ENCODE measurements around the gene SPATA4.
A peak's percentile ranks its signal among the peaks of the same experiment; 100 is the strongest.
"Not testable (repeated sequence)": the region's sequence is repeated elsewhere in the genome, so short reads cannot be mapped to it uniquely, and the experiment has no call there.

SPATA4 gene

DNA sequence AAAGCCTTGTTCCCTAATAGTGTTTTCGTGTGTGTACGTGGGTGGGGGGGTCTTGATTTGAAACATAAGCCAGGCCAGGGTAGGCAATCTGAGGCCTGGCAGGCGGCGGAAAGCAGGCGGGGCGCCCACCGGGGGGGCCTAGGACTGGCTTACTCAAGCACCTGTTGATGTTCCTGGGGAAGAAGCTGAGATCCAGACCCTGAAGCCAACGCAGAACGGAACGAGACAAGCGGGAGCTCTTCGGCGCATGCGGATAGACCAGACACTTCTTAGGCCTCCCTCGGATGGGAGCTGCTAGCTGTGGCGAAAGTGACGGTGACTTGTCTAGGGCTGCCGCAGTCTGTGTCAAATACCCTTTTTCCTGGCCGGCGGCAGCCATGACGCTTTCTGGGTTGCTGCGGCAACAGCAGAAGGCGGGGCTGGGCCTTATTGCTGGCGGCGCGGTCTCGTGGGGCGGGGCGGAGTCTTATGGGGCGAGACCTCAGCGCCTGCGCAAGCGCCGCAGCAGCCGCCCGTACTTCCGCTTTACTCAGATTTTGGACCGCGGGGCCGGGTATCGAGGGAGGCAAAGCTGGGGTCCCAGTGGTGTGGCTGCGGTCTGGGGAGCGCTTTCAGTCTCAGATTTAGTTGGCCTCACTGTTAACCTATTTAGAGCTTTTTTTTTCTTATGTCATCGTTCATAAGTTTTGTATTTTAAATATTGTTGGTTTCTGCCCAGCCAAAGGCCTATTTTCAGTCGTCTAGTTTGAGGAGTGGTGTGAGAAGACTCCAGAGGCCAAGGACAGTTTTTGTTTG lies at the start of gene SPATA4:
Gene SPATA4 (minus strand): TSS at position 402 of the 795 bp plus-strand sequence. CDS start 23 bp downstream, at position 379.
- DNase-seq: peak; percentile 34

DNA sequence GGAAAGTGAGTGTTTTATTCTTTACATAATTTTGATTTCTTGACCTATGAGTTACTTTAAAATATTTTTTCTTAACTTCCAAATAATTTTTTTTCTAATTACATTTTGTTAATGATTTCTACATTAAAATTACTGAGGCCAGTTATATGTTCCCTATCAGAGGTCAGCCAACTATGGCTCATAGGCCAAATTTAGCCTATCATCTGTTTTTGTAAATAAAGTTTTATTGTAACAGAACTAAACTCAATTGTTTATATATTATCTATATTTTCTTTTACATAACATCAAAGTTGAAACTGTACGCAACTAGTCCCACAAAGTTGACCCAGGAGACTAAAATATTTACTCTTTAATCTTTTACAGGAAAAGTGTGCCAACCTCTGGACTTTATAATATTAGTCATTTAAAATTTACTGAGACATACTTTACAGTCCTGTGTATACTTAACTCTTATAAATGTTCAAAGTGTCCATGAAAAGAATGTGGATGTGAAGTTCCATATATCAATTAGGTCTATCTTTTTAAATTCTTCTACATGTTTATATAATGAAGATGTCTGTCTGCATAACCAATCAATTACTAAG lies 47.5 kb upstream of the SPATA4 start:
- DNase-seq: no peak

DNA sequence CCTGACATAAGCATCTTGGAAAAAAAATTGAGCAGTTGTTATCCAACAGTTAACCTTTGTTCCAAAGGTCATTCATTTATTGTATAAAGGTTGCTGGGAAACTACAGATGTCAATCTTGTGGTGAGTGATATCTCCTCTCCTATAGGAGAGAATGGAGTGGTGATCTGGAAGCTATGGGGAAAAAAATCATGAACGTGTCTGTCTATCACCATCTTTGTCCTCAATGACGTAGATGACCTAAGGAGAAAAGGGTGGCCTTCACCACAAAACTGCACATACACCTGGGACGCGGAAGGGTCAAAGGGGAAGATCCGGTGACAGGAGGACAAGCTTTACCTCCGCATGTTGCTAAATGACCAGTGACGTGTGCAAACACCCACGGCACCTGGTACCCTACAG lies 46.3 kb upstream of the SPATA4 start:
- DNase-seq: no peak

DNA sequence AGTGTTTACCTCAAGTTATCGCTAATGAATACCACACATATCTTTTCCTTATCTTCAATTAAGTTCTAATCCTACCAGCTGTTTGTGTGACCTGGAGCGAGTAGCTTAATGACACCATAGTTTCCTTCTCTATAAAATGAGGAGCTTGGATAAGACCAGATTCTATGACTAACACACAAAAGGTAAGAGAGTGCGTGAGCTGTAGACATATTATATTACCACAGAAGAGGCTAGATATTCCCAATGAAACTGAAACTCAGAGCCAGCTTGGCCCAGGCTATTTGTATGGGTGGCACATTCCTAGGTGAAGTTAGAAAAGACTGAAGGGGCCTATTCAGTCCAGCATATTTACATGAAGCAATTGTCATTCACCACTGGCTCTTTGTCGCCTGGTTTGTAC lies 43.4 kb upstream of the SPATA4 start:
- no peak for DNase-seq

DNA sequence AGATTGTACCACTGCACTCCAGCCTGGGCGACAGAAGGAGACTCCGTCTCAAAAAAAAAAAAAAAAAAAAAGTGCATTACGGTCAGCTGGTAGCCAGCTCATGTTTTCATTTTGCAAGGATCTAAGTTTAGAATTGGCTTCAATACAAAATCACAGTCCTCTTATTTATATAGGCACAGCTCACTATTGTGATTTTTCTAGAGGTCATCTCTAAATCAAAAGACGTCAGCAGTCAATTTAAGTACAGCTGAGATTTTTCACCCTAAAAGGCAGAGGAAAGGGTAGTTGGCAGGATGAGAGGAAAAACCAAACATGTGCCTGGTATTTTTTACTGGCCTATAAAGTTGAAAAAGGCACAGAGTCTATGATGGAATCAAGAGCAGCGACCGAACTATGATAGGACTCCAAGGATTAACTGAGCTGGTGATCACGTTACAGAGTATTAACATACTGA lies 42.8 kb upstream of the SPATA4 start:
- DNase-seq: no peak

DNA sequence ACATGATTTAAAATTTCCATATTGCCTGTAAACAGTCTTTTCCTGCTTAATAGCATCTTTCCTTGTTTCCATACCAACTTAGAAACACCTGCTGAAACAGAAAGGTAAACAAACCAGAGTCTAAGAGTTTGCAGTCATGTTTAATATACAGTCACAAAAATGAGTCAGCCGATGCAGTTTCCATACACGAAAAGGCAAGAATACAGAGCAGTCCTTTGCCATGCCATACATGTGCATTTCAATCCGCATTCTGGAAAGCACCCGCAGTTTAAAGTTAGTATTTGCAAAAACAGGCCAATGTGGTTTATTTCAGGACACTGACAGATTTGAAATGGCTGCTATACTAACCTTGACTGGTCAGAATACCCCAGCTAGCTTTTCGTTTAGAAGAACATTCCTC lies 41.6 kb upstream of the SPATA4 start:
- no peak for DNase-seq

DNA sequence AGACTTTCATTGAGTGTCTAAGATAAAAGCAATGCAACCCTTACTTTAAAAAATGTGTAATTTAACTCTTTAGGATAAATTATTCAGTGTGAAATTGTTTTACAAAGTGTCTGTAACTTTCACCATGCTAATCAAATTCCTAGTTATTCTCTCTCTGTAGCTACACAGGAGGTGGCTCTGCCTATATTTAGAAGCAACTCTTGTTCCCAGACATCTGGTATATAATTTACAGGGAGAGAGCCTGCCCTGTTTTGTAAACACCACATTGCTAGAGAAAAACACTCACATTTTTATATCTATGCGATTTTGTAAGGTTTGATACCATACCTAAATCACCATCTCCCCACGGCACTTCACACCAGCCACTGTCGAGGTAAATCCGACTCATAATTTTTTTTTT lies 35.5 kb upstream of the SPATA4 start:
- no peak for DNase-seq

DNA sequence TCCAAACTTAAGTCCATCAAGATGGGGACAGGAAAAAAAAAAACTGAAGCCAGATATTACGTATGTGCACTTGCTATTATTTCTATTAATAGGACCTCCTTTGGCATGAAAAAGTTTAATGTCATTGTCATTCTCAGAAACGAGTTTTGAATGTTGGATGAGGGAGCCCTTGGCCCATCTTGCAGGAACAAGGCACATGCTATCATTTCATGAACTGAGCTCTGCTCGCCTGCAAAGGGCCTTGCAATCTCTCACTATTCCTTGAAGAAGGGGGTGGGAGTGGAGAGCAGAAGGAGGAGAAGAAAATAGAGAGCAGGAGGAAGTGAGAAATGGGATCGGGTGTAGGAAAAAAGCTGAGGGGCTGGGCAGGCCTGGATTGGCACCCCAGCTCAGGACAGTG lies 34.3 kb upstream of the SPATA4 start:
- no peak for DNase-seq

DNA sequence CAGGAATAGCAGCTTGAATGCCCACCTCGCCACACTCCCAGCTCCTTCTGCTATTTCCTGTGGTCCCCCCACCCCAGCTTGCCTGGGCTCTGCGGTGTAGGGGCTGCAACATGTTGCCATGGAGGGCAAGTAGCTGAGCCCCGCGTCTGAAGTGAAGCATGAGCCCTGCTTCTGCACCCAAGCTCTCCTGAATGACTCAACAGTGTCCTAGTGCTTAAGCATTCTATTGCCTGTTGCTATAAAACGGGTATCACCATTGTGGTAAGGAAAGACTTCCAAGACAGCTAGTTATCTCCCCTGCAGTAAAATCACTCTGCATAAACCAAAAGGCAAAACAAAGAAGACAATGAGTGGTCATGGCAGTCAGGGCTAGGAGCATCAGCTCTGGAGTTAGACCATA lies 31.4 kb upstream of the SPATA4 start:
- DNase-seq: no peak

DNA sequence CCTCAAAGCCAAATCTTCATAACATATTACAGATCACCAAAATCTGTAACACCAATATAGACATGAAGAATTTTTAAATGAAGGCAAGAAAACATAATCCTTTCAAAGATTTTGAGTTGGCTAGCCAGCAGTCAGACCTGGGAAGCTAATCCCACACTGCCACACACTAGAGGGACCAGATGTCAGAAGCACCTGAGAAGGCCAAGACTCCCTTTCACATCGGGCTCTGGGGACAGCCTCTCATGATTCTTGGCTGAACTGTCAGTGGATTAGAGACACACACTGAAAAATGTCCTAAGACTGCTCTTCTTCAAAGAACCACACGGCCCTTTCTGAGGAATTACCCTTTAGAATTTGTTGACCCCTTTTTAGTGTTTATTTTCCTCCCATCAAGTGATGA lies 28.2 kb upstream of the SPATA4 start:
- DNase-seq: no peak

DNA sequence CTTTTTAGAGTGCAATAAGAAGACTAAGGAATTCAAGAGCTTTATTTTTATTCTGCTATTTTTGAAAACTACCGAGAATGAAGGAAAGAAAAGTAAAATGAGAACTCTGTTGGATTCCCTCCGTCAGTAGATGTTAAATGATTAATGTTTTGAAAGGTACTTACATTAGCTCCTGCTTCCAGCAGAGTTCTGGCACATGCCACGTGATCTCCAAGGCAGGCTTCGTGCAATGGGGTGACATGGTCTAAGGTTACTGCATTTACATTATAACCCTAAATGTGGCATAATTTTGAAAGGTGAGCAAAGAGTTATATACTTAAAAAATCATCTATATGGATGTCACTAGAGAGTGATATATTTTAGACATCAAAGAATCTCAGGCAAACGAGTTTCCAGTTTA lies 26.8 kb upstream of the SPATA4 start:
- no peak for DNase-seq

DNA sequence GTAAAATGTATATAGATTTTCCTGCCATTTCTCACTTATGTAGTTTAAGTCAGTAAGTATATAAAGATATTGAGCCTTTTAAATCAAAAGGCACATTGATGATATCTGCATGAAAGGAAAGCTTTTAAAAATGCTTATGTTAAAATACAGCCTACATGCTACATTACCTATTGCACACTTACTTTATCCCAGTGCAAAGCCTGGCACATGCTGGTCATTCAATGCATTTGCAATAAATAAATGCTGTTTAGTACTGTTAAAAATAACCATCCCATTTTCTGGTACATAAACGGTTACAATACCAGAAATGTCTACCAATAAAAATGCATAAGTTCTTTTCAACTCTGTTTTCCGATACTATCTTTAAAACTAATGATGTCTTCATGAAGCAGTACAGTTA lies 22.1 kb upstream of the SPATA4 start:
- DNase-seq: no peak

DNA sequence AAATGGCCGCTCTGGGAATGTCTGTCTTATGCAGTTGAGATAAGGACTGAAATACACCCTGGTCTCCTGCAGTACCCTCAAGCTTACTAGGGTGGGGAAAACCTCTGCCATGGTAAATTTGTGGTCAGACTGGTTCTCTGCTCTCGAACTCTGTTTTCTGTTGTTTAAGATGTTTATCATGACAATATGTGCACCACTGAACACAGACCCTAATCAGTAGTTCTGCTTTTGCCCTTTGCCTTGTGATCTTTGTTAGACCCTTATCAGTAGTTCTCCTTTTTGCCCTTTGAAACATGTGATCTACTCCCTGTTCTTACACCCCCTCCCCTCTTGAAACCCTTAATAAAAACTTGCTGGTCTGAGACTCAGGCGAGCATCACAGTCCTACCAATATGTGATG lies 17.0 kb upstream of the SPATA4 start:
- not testable (repeated sequence) for DNase-seq

DNA sequence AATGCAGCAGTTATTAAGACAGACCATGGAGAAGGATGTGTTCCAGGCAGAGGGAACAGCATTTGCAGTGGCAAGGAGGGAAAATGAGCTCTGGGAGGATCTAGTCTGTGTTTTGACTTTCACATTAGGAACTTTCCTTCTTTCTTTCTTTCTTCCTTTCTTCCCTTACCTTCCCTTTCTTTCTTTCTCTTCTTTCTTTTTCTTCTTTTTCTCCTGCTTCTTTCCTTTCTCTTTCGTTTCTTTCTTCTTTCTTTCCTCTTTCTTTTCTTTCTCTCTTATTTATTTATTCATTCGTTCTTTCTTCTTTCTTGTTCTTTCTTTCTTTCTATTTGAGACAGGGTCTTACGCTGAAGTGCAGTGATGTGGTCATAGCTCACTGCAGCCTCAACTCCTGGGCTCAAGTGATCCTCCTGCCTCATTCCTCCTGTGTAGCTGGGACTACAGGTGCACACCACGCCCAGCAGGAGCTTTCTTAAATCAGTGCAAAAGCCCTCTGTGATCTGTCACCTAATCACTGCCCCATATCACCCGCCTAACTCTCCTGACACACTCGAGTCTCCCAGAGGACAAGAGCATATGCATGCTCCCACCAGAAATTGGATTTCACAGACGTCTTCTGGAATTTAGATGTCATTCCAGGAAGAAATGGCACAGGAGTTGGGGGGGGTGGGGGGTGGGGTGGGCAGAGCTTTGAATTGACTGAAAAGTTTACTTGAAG lies 15.4 kb upstream of the SPATA4 start:
- no peak for DNase-seq

DNA sequence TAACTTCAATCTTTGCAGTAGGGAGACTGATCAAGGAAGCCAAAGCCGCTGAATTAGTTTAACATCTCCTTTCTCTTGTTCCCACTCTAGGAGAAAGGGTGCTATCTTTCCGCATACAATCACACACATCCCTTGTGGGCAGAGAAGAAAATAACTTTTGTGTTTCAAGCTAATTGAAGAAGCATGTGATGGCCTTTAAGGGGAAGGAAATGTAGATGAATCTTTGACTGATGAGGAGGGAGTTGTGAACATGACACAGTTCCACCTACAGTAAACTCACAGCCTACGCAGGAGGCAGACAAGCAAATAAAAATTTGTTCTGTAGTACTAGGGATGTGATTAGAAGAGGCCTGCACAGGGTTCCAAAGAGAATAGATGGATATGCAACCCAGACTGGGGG lies 14.7 kb upstream of the SPATA4 start:
- no peak for DNase-seq

DNA sequence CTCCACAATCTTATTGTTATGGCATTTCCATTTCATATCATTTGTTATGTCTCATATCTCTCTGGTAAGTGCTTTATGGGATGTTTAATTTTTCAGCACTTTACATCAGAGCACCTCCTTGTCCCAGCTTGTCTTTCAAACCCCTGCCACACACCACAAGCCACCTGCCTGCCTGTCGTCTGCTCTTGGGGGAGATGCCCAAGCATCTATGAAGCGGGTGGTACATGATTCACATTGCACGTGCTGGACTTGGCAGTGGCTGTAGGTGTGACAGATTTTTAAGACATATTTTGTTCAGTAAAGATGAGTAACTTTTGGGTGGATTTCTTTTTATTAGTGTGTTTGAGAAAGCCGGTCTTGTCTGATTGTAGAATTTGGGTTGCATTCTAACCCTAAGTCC lies 14.2 kb upstream of the SPATA4 start:
- DNase-seq: no peak

DNA sequence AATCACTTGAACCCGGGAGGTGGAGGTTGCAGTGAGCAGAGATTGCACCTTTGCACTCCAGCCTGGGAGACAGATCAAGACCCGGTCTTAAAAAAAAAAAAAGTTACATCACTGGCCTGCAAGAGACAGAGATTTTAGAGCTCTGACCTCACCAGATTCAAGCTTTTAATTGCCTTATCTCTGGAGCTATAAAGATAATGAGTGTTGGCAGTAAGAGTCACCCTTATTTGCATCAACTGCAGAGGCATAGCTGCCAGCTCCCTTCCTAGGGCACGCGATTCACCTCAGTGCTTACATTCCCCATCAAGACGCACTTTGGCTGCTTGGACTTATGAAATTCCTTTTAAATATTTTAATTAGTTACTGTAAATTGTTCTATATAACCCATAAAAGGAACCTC lies 12.5 kb upstream of the SPATA4 start:
- DNase-seq: no peak

DNA sequence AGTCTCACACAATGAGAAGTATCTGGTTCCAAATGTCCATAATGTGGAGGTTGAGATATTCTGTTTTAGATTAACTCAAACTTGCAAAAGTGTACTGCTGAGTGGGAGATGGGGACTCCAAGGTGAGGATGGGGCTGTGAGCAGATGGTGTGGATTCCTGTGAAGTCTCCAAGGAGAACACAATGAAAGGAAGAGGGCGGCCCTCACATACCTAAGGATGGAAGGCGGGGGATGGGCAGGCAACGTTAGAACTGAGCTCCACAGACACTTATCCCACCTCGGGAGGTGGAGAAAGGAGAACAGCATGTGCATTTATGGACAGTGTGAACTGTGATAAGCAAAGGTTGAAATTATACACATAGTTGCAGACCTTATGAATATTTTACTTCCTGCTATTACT lies 9.9 kb upstream of the SPATA4 start:
- no peak for DNase-seq

DNA sequence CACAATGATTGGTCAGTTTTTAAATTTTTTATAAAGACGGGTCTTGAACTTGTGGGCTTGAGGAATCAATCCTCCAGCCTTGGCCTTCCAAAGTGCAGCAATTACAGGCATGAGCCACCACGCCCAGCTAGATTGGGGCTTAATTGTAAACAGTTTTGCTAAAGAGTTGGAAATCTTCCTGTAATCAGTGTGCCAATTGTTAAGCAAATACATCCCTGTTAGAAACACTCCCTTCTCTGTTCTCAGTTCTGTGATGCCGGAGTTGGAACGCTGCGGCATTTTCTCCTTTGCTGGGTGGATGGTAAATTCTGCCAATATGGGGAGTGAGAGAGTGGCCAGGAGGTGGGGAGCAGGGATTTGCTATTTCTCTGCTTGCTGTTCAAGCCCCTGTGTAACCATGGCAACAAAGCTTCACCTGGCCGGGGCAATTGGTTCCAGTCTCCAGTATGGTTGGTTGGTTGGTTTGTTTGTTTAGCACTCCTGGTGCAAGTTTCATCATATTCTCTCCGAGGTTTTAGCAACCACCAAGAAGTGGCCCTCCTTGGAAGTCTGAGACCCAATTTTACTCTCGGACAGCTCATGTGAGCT lies 3.0 kb upstream of the SPATA4 start:
- no peak for DNase-seq

DNA sequence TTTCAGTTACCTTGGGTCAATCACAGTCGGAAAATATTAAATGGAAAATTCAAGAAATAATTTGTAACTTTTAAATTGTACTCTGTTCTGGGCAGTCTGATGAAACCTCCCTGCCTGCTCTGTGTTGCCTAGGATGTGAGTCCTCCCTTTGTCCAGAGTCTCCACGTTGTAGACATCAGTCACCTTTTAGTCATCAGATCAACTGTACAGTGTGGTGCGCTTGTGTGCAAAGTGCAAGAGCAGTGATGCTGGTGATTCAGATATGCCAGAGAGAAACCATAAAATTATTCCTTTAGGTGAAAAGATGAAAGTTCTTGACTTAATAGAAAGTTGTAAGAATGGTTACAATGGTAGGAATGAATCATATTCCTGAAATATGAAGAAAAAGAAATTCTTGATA lies 1.4 kb downstream of the SPATA4 start:
- no peak for DNase-seq

DNA sequence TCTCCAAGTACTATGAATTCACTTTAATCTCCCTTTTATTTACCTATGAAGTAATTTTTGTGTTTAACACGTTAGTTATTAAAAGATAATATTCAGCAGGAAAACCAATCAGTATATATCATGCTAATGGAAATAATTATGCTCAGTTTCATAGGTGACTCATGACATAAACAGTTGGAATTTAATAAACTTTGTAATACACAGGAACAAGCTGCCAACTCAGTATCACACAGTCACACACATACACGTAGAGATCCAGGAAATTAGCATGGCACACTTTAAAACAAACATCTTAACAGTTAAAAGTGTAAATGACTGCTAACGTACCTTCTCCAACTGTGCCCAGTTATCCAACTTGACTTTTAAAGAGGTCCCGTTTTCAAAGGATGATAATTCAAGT lies 2.3 kb downstream of the SPATA4 start:
- DNase-seq: no peak

DNA sequence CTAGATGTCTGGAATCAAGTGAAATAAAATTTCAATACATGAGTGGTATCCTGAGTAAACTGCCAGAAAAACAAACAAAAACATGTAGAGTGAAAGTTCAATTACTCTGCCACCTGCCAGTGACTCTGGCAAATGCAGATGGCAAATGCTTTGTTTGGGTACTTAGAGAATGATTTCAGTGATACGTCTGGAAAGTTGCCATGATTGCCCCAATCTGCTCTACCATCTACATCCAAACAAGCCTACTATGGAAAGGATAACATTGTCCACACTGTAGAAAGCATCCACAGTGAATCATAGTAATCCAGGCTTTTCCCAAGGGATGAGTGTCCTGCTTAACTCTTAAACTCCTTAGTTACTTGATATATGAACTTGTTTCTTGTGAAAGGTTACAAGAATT lies 3.4 kb downstream of the SPATA4 start:
- no peak for DNase-seq

DNA sequence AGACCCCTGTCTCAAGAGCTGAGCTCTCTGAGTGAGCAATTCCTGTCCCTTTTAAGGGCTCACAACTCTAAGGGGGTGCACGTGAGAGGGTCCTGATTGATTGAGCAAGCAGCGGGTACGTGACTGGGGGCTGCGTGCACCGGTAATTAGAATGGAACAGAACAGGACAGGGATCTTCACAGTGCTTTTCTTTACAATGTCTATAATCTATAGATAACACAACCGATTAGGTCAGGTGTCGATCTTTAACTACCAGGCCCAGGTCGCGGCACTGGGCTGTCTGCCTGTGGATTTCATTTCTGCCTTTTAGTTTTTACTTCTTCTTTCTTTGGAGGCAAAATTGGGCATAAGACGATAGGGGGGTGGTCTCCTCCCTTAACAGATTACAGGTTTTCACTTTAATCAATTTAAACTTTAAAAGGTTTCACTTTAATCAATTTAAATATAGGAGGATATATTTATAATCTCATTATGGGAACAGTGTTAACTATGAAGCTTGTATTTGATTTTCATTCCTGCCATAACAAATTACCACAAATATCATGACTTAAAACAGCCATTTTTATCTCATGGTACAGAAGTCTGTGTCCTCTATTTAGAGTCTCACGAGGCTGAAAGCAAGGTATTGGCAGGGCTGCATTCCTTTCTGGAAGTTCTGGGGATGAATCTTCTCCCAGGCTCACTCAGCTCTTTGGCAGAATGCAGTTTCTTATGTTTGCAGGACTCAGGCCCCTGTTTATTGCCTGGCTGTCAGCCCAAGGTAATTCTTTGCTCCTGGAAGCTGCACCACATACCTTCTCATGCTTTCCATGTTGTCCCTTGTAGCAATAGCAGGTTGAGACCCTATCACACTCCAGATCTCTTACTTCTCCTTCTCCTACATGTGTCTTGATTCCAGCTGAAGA lies 5.2 kb downstream of the SPATA4 start:
- DNase-seq: no peak

Data from NCI-H187 treated with DMSO at 0.1 percent for 48 hours (cell line).